ENCODE results near the gene MED13L. TPM values are rescaled to one million over a fixed set of nuclear protein-coding genes. Genes with fewer than 3 reads are reported as not detected.

MED13L gene
- total RNA-seq, 1 donor from 2014 or later = 79.3 TPM

- intact Hi-C loops (cut with micrococcal nuclease) = no loop called here
Measured at GRCh38 chr12:115956659-115957058, 320.8 kb downstream of the MED13L start.

- intact Hi-C loops (cut with micrococcal nuclease) = no loop called here
Measured at GRCh38 chr12:115956236-115956635, 321.3 kb downstream of the MED13L start.

DNA sequence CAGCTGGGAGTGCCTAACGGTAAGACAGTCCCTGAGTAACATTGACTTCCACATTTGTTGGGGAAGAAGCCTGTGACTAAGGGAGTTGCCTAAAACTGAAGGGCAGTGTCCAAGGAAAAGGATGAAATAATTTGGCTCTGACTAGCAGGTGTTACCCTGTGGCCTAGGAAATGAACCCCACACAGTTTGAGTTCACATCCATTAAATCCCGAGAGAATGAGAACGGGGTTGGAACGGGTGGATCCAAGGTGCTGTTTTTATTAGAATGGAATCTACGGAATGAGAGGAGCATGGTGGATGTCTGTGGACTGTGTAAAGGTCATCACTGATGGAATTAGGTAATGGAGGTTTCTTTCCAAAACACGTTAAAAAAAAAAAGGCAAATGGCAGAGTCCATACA lies 324.0 kb downstream of the MED13L start:
- intact Hi-C loops (cut with micrococcal nuclease) = no loop called here

- intact Hi-C loops (cut with micrococcal nuclease) = no loop called here
Measured at GRCh38 chr12:115953031-115953430, 324.5 kb downstream of the MED13L start.

- intact Hi-C loops (cut with micrococcal nuclease) = no loop called here
Measured at GRCh38 chr12:115950959-115951358, 326.5 kb downstream of the MED13L start.

DNA sequence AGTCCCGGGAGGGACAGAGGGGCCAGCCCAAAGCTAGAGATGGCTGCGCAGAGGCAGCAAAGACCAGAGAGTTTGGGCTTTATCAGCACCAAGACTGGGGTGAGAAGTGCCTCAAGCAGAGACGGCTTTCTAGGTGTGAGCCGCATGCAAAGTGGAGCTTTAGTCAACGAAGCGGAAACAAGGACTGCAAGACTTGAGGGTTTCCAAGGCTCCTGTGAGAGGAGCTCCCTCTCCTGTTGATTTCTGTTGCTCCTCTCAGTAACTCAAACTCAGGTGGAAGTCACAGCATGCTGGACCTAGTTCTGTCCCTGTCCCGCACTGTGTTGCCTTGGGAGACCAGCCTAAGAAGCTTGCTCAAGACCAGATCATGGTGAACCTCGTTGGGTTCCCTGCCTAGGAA lies 327.8 kb downstream of the MED13L start:
- intact Hi-C loops (cut with micrococcal nuclease) = no loop called here

DNA sequence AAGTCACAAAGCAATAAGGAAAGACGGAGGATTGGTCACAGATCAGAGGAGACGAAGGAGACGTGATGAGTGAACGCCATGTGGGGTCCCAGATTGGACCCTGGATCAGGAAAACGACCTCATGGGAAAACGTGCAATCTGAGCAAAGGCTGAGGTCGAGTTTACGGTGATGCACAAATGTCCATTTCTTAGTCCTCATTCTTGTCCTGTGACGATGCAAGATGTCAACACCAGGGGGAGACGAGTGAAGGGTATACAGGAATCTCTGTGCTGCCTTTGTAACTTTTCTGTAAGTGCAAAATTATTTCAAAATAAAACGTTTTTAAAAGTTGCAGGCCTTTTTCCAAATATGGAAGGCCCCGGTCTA lies 329.8 kb downstream of the MED13L start:
- intact Hi-C loops (cut with micrococcal nuclease) = no loop called here

DNA sequence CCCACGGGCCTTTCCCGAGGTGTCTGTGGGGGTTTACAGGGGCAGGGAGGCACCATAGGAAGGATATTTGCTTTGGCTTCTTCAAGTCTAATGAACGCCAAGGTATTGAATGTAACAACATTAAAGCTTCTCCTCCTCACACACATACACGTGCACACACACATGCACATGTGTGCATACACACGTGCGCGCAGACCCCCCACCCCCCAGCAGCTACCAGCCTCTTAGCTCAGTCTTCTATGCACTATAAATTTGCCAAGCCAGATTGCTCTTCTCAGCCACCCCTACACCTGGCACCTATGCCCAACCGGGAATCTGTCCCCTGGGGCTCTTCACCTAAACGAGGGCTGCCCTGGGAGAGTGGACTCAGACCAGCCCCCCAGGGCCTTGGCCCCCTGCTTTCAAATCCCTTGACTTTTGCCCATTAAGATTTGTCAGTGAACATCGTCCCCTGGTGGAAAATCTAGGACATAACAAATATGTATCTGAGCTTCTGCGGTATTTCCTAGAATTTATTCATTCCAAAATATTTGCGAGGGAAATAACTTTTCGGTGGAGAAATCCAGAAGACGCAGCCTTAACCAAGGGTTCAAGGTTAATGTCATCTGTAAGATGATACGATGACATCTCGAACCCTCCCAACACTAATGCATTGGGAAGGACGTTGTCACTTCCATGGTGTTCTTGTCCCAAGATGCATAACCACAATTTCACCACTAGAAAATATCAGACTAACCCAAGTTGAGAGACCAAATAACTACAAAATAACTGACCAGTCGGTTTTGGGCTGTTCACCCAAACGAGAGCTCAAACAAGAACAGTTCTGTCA lies 330.4 kb downstream of the MED13L start:
- intact Hi-C loops (cut with micrococcal nuclease) = no loop called here

GRCh38 chr12:115946092-115946491 lies 331.4 kb downstream of the MED13L start:
- intact Hi-C loops (cut with micrococcal nuclease) = no loop called here

- intact Hi-C loops (cut with micrococcal nuclease) = no loop called here
Measured at GRCh38 chr12:115945491-115945885, 332.0 kb downstream of the MED13L start.

- intact Hi-C loops (cut with micrococcal nuclease) = no loop called here
Measured at GRCh38 chr12:115944837-115945490, 332.5 kb downstream of the MED13L start.

DNA sequence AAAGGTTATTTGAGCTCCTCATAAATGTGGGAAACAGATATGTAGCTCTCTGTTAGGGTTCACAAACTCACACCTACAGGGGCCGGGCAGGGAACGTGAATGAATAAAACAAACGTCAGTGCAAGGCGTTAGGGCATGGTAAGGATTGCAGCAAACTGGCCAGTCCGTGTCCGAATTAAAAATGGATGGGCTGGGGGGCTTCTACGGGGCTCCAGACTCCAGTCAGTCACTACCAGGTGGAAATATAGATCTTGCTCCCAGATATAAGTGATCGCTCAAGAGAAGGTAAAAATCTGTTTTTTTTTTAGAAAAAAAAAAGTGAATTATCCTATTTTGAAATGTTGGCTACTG lies 333.1 kb downstream of the MED13L start:
- intact Hi-C loops (cut with micrococcal nuclease) = no loop called here

DNA sequence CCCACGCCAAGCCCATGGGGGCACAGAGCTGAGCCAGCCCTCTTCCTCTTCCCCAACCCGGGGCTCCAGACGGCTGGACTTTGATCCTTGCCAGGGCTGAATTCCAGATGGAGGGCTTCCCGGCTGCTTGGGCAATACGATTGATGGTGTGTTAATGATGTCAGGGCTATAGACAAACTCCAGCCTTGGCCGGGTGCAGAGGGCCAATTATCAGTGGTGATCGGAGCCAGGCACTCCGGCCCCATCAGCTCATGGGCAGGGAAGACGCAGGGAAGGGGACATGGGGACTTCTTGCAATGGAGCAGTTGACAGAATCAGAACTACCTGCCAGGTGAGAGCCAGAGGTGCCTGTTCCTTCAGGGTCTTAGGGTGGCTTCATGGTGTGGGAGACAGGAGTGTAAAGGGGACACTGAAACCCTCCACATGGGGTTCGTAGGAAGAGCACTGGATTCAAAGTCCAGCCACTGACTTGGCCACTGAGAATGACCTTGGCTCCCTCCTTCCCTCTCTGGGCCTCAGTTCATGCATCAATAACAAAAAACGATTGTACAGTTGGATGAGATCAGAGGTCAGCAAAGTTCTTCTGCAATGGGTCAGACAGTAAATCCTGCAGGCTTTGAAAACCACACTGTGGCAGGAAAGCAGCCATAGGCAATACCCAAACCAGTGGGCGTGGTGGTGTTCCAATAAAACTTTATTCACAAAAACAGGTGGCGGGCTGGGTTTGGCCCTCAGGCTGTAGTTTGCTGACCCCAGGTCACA lies 333.7 kb downstream of the MED13L start:
- intact Hi-C loops (cut with micrococcal nuclease) = no loop called here

DNA sequence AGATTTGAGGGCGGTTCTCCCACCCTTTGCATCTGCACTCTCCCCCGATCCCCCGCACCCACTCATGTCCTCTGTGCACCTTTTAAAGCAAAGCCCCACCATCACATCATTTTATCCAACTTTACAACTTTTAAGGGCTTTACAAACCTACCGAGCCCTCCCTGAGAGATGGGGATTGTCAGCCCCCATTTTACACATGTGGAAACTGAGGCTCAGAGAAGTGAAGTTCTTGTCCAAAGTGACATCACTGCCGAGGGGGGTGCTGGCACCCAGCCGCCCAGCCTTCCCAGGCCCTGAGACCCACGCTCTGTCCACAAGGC lies 334.2 kb downstream of the MED13L start:
- intact Hi-C loops (cut with micrococcal nuclease) = no loop called here

- intact Hi-C loops (cut with micrococcal nuclease) = no loop called here
Measured at GRCh38 chr12:115942346-115942745, 335.1 kb downstream of the MED13L start.

- intact Hi-C loops (cut with micrococcal nuclease) = no loop called here
Measured at GRCh38 chr12:115941362-115941761, 336.1 kb downstream of the MED13L start.

DNA sequence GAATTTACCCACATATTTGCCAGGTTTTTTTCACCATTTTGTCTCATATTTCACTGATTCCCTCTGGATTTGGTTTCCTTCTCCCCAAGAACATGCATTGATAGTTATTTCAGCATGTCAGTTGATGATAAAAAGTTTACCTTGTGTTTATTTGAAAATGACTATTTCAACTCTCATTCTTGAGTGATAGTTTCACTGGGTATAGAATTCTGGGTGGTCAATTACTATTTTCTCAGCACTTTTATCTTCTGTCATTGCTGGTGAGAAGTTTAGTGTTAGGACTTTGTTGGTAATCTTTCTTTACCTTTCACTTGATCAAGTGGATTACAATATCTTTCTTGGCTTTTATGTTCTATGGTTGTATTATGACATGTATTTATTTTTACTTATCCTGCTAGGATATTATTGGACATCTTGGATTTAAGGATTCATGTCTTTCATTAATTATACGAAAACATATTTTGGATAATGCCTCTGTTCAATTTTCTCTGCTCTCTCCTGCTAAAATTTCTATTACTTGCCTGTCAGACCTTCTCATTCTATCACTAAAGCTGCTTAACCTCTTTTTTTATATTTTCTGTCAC lies 338.6 kb downstream of the MED13L start:
- intact Hi-C loops (cut with micrococcal nuclease) = no loop called here

GRCh38 chr12:115936997-115937916 lies 340.2 kb downstream of the MED13L start:
- intact Hi-C loops (cut with micrococcal nuclease) = no loop called here

- intact Hi-C loops (cut with micrococcal nuclease) = no loop called here
Measured at GRCh38 chr12:115934877-115935276, 342.6 kb downstream of the MED13L start.

DNA sequence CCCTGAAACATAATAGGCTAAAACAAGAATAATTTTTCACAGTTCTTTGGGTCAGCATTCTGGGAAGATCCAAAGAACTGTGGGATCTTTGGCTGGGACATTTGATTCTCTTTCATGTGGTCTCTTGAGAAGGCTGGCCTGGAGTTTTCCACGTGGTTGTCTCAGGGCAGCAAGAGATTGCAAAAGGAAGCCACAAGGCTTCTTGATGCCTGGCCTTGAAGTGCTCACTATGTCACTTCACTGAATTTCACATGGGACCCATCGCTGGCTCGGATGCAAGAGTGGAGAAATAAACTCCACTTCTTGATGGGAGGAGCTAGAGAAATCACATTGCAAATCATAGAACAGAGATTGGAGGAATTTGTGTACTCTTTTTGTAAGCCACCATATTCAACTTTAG lies 343.4 kb downstream of the MED13L start:
- intact Hi-C loops (cut with micrococcal nuclease) = no loop called here

DNA sequence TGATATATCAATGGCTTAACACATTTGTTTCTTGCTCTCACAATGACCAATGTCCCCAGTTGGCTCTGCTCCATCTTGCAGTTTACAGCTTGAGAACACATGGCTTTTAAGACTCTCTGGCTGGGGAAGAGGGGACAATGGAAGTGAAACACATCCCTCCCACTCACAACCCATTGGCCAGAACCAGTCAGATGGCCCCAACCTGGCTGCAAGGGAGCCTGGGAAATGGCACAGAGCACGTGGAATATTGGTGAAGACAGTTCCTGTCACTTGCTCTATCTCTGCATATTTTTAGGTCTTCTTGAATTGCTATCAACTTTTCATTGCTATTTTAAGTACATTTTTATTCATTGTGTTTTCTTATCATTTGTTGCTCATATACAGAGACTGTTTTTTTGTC lies 345.4 kb downstream of the MED13L start:
- intact Hi-C loops (cut with micrococcal nuclease) = no loop called here
